ENCODE measurements around the gene SERF2. TPM values are rescaled to one million over a fixed set of nuclear protein-coding genes. Genes with fewer than 3 reads are reported as not detected.

The SERF2 gene
- total and polyA plus RNA-seq, 2 of the 13 experiments (the other 11 are each of a cell fraction or from before 2014, with no cell fraction given), result 811 to 1,257 TPM

DNA sequence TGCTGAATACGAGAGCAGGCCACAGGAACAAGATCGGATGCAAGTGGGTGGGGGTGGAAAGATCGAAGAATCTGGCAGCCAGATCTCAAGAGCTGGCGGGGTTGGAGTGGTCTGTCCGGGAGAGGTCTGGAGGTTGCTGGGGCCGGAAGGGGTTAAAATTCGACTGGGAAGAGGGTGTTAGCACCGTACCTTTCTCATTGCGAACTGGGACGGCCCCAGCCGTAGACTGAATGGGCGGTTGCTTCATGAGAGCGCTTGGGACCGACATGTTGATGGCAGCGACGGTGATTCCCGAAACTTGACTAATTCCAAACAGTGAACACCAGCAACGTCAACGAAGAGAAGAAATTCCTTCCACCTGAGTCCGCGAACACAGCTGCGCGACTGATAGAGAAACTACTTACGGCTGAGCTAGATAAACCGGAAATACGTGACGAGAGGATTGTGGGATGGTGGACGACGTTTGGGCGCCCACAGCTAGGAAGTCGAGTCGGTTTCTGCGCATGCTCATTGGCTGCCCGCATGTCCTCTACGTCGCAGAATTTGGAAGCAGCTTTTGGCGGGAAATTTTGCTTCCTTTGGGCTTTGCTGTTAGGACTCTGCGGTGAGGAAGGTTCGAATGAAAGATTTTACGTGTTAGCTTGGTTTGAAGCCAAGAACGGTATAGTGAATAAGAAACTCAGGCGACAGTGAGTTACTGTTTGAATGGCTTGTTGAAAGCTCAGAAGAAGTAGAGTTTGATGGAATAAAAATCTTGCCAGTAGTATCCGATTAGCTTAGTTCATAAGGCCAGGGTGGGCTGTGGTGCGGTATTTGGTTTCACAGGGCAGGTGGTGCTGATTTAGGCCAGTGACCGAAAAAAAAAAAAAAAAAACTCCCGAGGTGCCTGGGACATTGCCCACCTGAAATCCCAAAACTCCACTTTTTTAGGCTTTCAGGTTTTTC is 32.5 kb downstream of the SERF2 start, which contains the start of gene MFAP1 (continued):
- TF ChIP-seq, protein P1, sequence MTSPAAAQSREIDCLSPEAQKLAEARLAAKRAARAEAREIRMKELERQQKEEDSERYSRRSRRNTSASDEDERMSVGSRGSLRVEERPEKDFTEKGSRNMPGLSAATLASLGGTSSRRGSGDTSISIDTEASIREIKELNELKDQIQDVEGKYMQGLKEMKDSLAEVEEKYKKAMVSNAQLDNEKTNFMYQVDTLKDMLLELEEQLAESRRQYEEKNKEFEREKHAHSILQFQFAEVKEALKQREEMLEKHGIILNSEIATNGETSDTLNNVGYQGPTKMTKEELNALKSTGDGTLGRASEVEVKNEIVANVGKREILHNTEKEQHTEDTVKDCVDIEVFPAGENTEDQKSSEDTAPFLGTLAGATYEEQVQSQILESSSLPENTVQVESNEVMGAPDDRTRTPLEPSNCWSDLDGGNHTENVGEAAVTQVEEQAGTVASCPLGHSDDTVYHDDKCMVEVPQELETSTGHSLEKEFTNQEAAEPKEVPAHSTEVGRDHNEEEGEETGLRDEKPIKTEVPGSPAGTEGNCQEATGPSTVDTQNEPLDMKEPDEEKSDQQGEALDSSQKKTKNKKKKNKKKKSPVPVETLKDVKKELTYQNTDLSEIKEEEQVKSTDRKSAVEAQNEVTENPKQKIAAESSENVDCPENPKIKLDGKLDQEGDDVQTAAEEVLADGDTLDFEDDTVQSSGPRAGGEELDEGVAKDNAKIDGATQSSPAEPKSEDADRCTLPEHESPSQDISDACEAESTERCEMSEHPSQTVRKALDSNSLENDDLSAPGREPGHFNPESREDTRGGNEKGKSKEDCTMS (CRISPR knock-in tag; conservative IDR thresholded peaks at IDR 0.05), result no peak
- TF ChIP-seq, protein P2, sequence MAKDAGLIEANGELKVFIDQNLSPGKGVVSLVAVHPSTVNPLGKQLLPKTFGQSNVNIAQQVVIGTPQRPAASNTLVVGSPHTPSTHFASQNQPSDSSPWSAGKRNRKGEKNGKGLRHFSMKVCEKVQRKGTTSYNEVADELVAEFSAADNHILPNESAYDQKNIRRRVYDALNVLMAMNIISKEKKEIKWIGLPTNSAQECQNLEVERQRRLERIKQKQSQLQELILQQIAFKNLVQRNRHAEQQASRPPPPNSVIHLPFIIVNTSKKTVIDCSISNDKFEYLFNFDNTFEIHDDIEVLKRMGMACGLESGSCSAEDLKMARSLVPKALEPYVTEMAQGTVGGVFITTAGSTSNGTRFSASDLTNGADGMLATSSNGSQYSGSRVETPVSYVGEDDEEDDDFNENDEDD (CRISPR knock-in tag; IDR thresholded peaks at IDR 0.05; ENCODE audit: borderline replicate concordance), result peak; percentile 99
- TF ChIP-seq ZNF720 (CRISPR knock-in tag; IDR thresholded peaks at IDR 0.05) (no peak), ZNF546 (CRISPR knock-in tag; conservative IDR thresholded peaks at IDR 0.05) (peak; percentile 36; the same call in 1 of the 2 replicates), ZNF564 (CRISPR knock-in tag; IDR thresholded peaks at IDR 0.05) (no peak), KLF15 (CRISPR knock-in tag; IDR thresholded peaks at IDR 0.05; ENCODE audit: borderline replicate concordance) (no peak), ZNF274 (CRISPR knock-in tag; IDR thresholded peaks at IDR 0.05) (peak; percentile 78), ZBTB7A (CRISPR knock-in tag; IDR thresholded peaks at IDR 0.05) (no peak), NR2F2 (IDR thresholded peaks at IDR 0.05; ENCODE audit: borderline replicate concordance, low read depth) (no peak; the same call in 1 of the 2 replicates), CHCHD3 (CRISPR knock-in tag; IDR thresholded peaks at IDR 0.05) (no peak), PHF20 (CRISPR knock-in tag; IDR thresholded peaks at IDR 0.05) (peak; percentile 95)
- TF ChIP-seq, protein P3, sequence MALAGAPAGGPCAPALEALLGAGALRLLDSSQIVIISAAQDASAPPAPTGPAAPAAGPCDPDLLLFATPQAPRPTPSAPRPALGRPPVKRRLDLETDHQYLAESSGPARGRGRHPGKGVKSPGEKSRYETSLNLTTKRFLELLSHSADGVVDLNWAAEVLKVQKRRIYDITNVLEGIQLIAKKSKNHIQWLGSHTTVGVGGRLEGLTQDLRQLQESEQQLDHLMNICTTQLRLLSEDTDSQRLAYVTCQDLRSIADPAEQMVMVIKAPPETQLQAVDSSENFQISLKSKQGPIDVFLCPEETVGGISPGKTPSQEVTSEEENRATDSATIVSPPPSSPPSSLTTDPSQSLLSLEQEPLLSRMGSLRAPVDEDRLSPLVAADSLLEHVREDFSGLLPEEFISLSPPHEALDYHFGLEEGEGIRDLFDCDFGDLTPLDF (CRISPR knock-in tag; IDR thresholded peaks at IDR 0.05), result peak; percentile 93
- TF ChIP-seq, protein P4, sequence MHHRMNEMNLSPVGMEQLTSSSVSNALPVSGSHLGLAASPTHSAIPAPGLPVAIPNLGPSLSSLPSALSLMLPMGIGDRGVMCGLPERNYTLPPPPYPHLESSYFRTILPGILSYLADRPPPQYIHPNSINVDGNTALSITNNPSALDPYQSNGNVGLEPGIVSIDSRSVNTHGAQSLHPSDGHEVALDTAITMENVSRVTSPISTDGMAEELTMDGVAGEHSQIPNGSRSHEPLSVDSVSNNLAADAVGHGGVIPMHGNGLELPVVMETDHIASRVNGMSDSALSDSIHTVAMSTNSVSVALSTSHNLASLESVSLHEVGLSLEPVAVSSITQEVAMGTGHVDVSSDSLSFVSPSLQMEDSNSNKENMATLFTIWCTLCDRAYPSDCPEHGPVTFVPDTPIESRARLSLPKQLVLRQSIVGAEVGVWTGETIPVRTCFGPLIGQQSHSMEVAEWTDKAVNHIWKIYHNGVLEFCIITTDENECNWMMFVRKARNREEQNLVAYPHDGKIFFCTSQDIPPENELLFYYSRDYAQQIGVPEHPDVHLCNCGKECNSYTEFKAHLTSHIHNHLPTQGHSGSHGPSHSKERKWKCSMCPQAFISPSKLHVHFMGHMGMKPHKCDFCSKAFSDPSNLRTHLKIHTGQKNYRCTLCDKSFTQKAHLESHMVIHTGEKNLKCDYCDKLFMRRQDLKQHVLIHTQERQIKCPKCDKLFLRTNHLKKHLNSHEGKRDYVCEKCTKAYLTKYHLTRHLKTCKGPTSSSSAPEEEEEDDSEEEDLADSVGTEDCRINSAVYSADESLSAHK (CRISPR knock-in tag; IDR thresholded peaks at IDR 0.05; ENCODE audit: borderline replicate concordance), result no peak
- TF ChIP-seq, protein P5, sequence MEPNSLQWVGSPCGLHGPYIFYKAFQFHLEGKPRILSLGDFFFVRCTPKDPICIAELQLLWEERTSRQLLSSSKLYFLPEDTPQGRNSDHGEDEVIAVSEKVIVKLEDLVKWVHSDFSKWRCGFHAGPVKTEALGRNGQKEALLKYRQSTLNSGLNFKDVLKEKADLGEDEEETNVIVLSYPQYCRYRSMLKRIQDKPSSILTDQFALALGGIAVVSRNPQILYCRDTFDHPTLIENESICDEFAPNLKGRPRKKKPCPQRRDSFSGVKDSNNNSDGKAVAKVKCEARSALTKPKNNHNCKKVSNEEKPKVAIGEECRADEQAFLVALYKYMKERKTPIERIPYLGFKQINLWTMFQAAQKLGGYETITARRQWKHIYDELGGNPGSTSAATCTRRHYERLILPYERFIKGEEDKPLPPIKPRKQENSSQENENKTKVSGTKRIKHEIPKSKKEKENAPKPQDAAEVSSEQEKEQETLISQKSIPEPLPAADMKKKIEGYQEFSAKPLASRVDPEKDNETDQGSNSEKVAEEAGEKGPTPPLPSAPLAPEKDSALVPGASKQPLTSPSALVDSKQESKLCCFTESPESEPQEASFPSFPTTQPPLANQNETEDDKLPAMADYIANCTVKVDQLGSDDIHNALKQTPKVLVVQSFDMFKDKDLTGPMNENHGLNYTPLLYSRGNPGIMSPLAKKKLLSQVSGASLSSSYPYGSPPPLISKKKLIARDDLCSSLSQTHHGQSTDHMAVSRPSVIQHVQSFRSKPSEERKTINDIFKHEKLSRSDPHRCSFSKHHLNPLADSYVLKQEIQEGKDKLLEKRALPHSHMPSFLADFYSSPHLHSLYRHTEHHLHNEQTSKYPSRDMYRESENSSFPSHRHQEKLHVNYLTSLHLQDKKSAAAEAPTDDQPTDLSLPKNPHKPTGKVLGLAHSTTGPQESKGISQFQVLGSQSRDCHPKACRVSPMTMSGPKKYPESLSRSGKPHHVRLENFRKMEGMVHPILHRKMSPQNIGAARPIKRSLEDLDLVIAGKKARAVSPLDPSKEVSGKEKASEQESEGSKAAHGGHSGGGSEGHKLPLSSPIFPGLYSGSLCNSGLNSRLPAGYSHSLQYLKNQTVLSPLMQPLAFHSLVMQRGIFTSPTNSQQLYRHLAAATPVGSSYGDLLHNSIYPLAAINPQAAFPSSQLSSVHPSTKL (CRISPR knock-in tag; IDR thresholded peaks at IDR 0.05), result peak; percentile 62

Data from HepG2 (cell line).